K562 (cell line): ENCODE measurements around the gene ZNF581. TPM values are rescaled to one million over a fixed set of nuclear protein-coding genes. Genes with fewer than 3 reads are reported as not detected.

ENCODE experiments used
- CAMTA2 ChIP-seq: fragments of 250-450 bp; sonication (Bioruptor Pico); conservative IDR thresholded peaks from 2 replicates; pipeline ENCODE4 v1.5.1; 2022
- EGR1 ChIP-seq: fragments of 450-650 bp; conservative IDR thresholded peaks from 2 replicates; pipeline ENCODE4 v1.6.1; 2017; ENCODE audit warnings: mild to moderate bottlenecking
- HDAC8 ChIP-seq: fragments of 450-650 bp; IDR thresholded peaks from 2 replicates; pipeline ENCODE4 v1.6.1; 2016; ENCODE audit warnings: mild to moderate bottlenecking, missing genetic modification characterization, moderate library complexity, missing compliant biosample characterization
- KDM1A ChIP-seq, 2 experiments: fragments of 450-650 bp; IDR thresholded peaks; 2 replicates each; pipeline ENCODE4 v1.6.1; 2016; ENCODE audit warnings: mild to moderate bottlenecking in 2 of 2
- KDM5B ChIP-seq: fragments of 200-600 bp; sonication (generic); IDR thresholded peaks from 2 replicates; pipeline ENCODE4 v1.6.1; 2012; ENCODE audit warnings: low read depth, mild to moderate bottlenecking, moderate library complexity, low read length, control low read depth, inconsistent platforms; ENCODE audit not compliant: insufficient replicate concordance
- RHOXF2B ChIP-seq: fragments of 250-450 bp; sonication (Bioruptor Pico); conservative IDR thresholded peaks from 2 replicates; pipeline ENCODE4 v1.5.1; 2021
- SMAD4 ChIP-seq: fragments of 250-450 bp; sonication (Bioruptor Pico); conservative IDR thresholded peaks from 2 replicates; pipeline ENCODE4 v1.8.0; 2021; ENCODE audit warnings: inconsistent platforms, mild to moderate bottlenecking, moderate library complexity
- TGIF2 ChIP-seq: sonication (generic); formaldehyde crosslinking; IDR thresholded peaks from 2 replicates; pipeline ENCODE4 v1.8.1; 2022; ENCODE audit warnings: mild to moderate bottlenecking, missing genetic modification reagents, moderate library complexity
- ZSCAN29 ChIP-seq: fragments of 450-650 bp; IDR thresholded peaks from 2 replicates; pipeline ENCODE4 v1.6.1; 2017
- polyA plus RNA-seq, 8 experiments: library from polyadenylated mRNA; depleted of rRNA in 4 of 8; stranded (reverse) in 5 of 8; unstranded in 3 of 8; fragments of >200 nt; fragmentation: Nextera tagmentation in 2 of 8; fragmentation: Illumina TruSeq in 1 of 8; extraction: Ambion mirVana in 2 of 8; extraction: Trizol in 1 of 8; gene quantifications; 2 replicates each; pipeline versions ENCODE4 v1.2.1 to v1.2.3, GENCODE V29; 2011 to 2014; ENCODE audit warnings: inconsistent platforms in 1 of 8, missing spikeins in 1 of 8
- total RNA-seq, 7 experiments: library from RNA; depleted of rRNA in 6 of 7; stranded (reverse); fragments of >200 nt in 6 of 7; fragmentation: Illumina TruSeq in 2 of 7; extraction: Trizol in 2 of 7; gene quantifications; 2 replicates each; pipeline versions ENCODE4 v1.2.1 to v1.2.3, GENCODE V29; 2011 to 2021; ENCODE audit warnings: low replicate concordance in 1 of 7
- TF ChIP-seq, protein P1 (sequence below): fragments of 250-450 bp; sonication (Bioruptor Pico); IDR thresholded peaks from 2 replicates; pipeline ENCODE4 v1.4.0; 2020; ENCODE audit warnings: mild to moderate bottlenecking
- TF ChIP-seq, protein P2 (sequence below): fragments of 250-450 bp; sonication (Bioruptor Pico); IDR thresholded peaks from 2 replicates; pipeline ENCODE4 v1.9.0; 2021; ENCODE audit warnings: mild to moderate bottlenecking, inconsistent platforms
- TF ChIP-seq, protein P3 (sequence below), 2 experiments: fragments of 450-650 bp; IDR thresholded peaks; 2 replicates each; pipeline ENCODE4 v1.6.1; 2016; ENCODE audit warnings: mild to moderate bottlenecking in 2 of 2, borderline replicate concordance in 1 of 2, low read depth in 1 of 2, moderate library complexity in 1 of 2
- TF ChIP-seq, protein P4 (sequence below), 2 experiments: IDR thresholded peaks; 2 replicates each; pipeline ENCODE4 v1.6.1; 2011; ENCODE audit warnings: borderline replicate concordance in 1 of 2, control low read depth in 1 of 2, low read depth in 1 of 2, low read length in 1 of 2, mild to moderate bottlenecking in 1 of 2, mixed read lengths in 1 of 2, moderate library complexity in 1 of 2; ENCODE audit not compliant: insufficient read depth in 1 of 2, insufficient read length in 1 of 2, poor library complexity in 1 of 2, severe bottlenecking in 1 of 2; ENCODE audit errors: extremely low read depth in 1 of 2

The ZNF581 gene
- total and polyA plus RNA-seq, 9 of the 15 experiments (the other 6 are each of a cell fraction or from before 2014, with no cell fraction given) = 2.4 to 39.4 (median 15.4) TPM

DNA sequence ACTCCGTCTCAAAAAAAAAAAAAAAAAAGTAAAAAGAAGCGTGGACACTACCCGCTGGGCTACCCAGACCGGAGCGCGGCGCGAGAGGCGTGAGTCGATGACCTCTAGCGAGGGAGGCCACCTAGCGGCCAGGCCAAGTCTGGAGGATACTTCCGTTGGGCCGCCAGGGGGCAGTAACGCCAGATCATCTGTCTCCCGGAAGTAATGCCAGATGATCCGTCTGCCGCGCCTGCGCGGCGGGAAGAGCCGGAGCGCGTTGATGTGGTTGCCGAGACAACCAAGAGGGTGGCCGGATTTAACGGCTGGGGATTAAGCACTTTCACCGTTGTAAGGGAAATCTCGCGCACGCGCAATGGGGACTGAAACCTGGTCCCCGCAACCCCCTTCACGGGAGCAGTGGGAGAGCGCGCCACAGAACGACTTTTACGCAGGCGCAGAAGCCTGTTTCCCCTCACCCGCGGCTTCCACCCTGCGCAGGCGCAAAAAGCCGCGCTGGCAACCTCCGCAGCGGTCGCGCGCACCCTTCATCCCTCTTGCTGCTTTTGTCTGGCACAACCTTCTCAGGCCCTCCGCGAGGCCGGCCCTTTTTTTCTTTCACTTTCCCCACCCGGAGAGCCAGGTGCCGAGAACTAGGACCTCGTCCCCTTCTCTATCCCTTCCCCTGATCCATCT lies 10.3 kb downstream of the ZNF581 start (continued):
- TF ChIP-seq, protein P1, sequence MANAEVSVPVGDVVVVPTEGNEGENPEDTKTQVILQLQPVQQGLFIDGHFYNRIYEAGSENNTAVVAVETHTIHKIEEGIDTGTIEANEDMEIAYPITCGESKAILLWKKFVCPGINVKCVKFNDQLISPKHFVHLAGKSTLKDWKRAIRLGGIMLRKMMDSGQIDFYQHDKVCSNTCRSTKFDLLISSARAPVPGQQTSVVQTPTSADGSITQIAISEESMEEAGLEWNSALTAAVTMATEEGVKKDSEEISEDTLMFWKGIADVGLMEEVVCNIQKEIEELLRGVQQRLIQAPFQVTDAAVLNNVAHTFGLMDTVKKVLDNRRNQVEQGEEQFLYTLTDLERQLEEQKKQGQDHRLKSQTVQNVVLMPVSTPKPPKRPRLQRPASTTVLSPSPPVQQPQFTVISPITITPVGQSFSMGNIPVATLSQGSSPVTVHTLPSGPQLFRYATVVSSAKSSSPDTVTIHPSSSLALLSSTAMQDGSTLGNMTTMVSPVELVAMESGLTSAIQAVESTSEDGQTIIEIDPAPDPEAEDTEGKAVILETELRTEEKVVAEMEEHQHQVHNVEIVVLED (CRISPR knock-in tag) = peak; percentile 66
- TF ChIP-seq, protein P2, sequence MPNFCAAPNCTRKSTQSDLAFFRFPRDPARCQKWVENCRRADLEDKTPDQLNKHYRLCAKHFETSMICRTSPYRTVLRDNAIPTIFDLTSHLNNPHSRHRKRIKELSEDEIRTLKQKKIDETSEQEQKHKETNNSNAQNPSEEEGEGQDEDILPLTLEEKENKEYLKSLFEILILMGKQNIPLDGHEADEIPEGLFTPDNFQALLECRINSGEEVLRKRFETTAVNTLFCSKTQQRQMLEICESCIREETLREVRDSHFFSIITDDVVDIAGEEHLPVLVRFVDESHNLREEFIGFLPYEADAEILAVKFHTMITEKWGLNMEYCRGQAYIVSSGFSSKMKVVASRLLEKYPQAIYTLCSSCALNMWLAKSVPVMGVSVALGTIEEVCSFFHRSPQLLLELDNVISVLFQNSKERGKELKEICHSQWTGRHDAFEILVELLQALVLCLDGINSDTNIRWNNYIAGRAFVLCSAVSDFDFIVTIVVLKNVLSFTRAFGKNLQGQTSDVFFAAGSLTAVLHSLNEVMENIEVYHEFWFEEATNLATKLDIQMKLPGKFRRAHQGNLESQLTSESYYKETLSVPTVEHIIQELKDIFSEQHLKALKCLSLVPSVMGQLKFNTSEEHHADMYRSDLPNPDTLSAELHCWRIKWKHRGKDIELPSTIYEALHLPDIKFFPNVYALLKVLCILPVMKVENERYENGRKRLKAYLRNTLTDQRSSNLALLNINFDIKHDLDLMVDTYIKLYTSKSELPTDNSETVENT = peak; percentile 56
- TF ChIP-seq ZSCAN29 = peak; percentile 8; the same call in 1 of the 2 replicates
- peak; percentile 88 for TF ChIP-seq SMAD4 (CRISPR knock-in tag)
- TF ChIP-seq KDM1A (IDR thresholded peaks at IDR 0.05) = no peak
- TF ChIP-seq KDM5B = peak; percentile 15
- TF ChIP-seq, protein P3, sequence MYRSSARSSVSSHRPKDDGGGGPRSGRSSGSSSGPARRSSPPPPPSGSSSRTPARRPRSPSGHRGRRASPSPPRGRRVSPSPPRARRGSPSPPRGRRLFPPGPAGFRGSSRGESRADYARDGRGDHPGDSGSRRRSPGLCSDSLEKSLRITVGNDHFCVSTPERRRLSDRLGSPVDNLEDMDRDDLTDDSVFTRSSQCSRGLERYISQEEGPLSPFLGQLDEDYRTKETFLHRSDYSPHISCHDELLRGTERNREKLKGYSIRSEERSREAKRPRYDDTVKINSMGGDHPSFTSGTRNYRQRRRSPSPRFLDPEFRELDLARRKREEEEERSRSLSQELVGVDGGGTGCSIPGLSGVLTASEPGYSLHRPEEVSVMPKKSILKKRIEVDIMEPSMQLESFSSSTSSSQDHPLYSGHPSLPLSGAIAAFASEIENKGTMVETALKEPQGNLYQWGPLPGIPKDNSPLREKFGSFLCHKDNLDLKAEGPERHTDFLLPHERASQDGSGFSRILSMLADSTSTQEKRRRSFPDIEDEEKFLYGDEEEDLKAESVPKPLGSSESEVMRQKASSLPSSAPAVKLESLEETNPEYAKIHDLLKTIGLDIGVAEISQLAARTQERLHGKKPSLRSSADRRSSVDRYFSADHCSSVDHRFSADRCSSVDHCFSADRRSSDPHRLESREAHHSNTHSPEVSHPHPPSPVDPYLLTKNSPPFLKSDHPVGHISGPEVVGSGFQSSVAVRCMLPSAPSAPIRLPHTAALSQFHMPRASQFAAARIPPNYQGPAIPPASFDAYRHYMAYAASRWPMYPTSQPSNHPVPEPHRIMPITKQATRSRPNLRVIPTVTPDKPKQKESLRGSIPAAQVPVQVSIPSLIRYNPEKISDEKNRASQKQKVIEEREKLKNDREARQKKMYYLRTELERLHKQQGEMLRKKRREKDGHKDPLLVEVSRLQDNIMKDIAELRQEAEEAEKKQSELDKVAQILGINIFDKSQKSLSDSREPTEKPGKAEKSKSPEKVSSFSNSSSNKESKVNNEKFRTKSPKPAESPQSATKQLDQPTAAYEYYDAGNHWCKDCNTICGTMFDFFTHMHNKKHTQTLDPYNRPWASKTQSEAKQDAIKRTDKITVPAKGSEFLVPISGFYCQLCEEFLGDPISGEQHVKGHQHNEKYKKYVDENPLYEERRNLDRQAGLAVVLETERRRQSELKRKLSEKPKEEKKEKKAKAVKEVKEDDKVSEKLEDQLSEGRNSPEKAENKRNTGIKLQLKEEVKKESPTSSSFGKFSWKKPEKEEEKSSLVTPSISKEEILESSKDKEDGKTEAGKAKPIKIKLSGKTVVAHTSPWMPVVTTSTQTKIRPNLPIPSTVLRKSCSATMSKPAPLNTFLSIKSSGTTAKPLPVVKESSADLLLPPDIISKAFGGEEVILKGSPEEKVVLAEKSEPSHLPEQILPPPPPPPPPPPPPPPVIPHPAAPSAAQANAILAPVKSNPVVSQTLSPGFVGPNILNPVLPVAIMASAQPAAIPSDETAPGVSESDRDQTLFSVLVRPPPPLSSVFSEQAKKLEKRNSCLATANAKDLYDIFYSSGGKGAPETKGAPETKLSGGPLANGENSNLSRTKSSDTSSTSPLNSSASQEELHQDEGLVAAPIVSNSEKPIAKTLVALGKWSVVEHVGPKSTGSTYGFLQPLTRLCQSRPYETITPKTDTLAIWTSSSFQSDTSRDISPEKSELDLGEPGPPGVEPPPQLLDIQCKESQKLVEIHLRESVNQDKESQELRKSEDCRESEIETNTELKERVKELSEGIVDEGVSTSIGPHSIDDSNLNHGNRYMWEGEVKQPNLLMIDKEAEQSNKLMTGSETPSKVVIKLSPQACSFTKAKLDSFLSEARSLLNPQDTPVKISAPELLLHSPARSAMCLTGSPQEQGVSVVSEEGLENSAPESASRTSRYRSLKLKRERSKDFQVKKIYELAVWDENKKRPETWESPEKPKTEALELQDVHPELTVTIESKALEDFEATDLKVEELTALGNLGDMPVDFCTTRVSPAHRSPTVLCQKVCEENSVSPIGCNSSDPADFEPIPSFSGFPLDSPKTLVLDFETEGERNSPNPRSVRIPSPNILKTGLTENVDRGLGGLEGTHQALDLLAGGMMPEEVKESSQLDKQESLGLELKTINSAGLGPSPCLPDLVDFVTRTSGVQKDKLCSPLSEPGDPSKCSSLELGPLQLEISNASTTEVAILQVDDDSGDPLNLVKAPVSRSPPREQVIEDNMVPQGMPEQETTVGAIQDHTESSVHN (IDR thresholded peaks at IDR 0.05; ENCODE audit: borderline replicate concordance in 1 of 2, low read depth in 1 of 2) = no peak
- TF ChIP-seq HDAC8 (tag) = no peak
- TF ChIP-seq EGR1 = no peak
- TF ChIP-seq, protein P4, sequence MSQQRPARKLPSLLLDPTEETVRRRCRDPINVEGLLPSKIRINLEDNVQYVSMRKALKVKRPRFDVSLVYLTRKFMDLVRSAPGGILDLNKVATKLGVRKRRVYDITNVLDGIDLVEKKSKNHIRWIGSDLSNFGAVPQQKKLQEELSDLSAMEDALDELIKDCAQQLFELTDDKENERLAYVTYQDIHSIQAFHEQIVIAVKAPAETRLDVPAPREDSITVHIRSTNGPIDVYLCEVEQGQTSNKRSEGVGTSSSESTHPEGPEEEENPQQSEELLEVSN (IDR thresholded peaks at IDR 0.05; ENCODE audit: borderline replicate concordance in 1 of 2, extremely low read depth in 1 of 2, insufficient read depth in 1 of 2, insufficient read length in 1 of 2, low read depth in 1 of 2, low read length in 1 of 2, poor library complexity in 1 of 2, severe bottlenecking in 1 of 2) = peak; percentile 59 to 65
- TF ChIP-seq CAMTA2 (CRISPR knock-in tag) = no peak
- no peak for TF ChIP-seq RHOXF2B (CRISPR knock-in tag)
- no peak for TF ChIP-seq TGIF2 (CRISPR knock-in tag)
